Amniotic stem cell (primary cell): Measurements from ENCODE around the gene ERI2.

Experiments
- DNase-seq: peaks from one replicate; lab custom pipeline; 2025; lab: John Stamatoyannopoulos, UW

ERI2 gene, protein sequence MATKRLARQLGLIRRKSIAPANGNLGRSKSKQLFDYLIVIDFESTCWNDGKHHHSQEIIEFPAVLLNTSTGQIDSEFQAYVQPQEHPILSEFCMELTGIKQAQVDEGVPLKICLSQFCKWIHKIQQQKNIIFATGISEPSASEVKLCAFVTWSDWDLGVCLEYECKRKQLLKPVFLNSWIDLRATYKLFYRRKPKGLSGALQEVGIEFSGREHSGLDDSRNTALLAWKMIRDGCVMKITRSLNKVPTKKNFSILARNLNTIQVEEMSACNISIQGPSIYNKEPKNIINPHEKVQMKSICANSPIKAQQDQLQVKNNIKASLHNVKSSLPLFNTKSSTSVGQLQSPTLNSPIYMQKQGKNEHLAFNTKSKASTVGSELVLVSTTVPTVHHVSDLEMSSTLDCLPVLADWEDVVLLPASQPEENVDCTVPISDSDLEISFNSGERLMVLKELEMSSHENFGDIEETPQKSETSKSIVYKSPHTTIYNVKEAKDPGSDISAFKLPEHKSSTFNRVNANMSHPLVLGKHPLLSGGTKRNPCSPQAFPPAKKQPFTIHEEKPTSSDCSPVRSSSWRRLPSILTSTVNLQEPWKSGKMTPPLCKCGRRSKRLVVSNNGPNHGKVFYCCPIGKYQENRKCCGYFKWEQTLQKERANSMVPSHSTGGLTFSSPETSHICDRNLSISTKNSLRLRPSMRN

DNA sequence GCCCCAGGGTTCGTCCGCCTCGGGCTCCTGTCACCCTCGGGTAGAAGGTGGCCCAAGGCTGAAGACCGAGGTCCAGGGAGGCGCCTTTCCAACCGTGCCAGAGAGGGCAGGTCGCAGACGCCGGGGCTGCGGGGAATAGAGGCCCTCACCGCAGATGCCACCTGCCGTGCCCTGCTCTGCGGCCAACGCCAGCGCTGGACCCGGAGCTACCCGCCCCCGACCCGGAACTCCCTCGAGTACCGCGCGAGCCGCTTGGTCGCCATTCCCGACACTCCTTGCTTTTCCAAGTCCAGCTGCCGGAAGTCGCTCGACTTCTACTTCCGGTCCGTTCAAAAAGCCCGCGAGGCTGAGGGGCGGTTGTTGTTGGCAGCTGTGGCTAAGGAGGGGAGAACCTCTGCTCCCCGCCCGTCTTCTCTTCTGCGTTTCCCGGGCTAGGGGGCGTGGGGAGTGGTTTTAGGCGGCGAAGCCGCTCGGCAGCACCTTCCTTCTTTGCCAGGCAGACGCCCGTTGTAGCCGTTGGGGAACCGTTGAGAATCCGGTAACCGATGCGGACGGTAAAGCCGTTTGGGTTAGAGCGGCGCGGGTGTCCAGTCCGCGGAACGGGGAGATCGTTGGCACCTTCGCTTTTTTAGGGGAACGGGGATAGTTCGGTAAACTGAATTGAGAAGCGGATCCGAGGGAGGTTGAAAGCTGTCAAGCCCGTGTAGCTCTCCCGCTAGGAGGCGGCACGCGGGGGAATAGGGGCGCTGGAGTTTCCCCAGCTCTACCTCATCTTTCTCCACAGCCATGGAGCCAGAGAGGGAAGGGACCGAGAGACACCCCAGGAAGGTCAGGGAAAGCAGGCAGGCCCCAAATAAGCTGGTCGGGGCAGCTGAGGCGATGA lies at the start of gene ERI2, which contains the start of gene REXO5:
TSS of gene ERI2 (minus strand) at position 305 of the 883 bp plus-strand sequence. CDS start at position 263, 42 bp downstream.
TSS of gene REXO5 (plus strand) at position 360 of the 883 bp plus-strand sequence. CDS start at position 787, 427 bp downstream.
- peak; percentile 90 for DNase-seq

DNA sequence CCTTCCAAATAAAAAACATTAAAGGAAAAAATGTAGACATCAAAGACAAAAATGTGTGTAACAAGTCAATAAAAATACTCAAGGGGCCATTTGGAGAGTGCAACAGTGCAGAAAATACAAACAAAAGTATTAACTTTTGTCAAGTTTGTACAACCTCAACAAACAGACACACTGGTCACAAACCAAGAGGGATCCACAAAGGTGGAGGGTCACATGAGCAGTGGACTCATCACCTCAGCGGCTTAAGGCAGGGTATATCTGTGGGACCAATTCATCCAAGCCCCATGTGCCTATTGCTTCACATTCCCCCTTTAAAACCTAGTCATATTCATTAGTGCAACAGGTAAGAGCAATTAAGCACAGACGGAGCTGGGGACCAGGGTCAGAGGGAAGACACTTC lies 48.7 kb upstream of the ERI2 start:
- DNase-seq, result no peak

DNA sequence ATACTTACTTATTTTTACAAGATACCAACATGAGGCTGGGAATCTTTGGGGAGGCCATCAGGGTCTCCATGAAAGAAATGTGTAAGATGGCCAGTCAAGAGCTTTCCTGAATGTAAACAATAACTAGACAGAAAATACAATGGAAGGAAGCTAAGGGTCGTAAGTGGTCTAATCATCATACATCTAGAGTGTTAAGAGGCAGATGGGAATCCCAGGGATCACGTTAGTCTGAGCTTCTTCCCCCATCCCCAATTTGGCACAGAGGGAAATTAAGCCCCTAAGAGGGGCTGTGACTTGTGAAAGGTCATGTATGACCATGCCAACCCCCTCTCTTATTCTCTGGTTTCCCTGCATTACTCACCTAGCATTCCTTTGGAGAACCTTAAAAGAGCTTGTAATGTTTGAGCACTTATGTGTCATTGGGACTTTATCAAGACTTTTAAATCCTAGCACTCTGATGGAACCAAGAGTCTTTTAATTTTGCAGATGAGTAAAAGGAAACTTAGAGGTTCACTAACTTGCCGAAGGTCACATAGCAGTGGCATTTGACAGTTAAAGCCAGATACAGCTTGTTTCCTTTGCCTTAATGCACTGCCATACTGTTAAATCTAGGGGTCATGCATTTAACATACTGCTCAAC lies 47.8 kb upstream of the ERI2 start:
- no peak for DNase-seq

DNA sequence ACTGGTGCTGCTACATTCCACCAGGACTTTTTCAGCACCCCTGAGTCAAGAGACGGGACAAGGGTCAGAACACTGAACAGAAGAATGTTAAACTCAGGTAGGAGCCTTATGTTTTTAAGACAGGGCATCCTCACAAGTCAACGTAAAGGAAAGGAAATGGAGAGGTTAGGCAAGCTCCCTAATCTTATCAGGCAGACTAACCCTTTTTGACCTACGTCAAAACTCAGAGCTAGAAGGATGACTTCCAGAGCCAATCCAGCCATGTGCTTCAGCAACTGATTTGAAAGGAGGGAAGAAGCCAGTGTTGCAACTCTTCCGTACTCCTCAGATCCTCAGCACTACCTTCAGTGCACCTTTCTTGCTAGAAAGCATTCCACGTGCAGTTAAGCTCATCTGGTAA lies 46.9 kb upstream of the ERI2 start:
- DNase-seq, result no peak

DNA sequence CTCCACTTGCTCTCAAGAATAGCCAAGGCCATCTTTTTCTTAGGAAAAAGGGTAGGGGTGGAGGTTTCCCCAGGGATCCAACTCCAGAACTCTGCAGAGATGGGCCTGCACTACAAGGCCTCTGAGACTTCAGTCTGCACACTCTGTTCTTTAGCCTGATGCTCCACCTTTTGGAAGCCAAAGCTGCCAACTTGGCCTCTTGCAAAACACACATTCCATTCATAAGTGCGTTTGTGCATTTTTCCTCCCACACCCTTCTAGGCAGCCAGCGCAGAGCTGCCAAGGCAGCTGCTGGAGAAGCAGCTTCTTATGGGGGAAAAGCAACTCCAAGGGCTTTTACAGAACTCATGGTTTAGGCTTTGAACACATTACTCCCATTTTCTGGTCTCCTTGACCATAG lies 45.3 kb upstream of the ERI2 start:
- DNase-seq, result peak; percentile 63

DNA sequence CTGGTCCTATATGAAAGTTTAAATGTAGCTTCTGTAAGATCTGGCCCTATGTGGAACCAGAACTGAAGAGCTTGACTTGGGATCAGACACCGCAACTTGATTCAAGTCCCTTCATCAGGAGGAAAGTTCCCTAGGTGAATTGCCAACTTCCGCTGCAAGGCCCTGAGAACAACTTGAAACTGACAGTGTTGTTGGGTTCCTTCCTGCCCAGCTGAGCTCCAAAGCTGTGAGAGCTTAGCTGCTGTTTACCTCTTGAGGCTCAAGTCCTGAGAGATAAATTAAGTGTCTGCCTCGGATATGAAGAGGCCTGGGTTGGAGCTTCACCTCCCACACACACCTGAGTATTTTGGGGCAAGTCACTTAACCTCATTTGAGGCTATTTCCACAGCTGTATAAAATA lies 44.7 kb upstream of the ERI2 start:
- no peak for DNase-seq

DNA sequence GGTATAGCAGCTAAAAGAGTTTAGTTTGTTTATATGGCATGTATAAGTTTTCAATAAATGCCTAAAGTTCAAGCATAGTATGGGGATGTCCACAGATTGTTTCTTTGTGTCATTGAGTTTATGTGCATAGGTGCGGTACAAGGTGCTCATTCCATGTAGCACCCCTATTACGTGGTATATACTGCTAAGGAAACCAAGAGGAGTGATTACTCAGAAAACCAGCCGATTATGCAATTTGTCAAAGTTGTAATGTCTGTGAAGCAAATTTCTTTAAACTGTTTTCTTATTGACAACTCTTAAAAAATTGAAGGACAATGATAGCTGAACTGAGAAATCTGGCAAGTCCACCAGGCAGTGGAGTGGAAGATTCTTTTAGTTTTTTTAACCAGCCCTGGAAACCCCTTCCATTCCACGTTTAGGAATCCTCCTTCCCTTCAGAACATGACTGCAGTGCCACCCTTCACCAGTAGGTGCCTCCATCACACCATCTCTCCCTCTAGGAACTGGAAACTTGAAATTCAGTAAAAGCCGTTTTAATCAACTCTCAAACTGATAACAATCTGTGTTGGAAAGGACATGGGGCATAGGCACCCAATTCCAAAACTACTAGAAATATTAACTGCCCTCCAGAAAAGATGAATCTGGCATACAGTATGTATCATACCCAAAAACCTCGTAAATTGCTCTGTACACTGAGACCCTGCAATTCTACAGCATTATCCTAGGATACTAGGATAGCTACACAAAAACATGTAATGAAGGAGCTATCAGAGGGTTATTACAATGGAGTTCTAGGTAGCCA lies 43.5 kb upstream of the ERI2 start:
- peak; percentile 23 for DNase-seq

DNA sequence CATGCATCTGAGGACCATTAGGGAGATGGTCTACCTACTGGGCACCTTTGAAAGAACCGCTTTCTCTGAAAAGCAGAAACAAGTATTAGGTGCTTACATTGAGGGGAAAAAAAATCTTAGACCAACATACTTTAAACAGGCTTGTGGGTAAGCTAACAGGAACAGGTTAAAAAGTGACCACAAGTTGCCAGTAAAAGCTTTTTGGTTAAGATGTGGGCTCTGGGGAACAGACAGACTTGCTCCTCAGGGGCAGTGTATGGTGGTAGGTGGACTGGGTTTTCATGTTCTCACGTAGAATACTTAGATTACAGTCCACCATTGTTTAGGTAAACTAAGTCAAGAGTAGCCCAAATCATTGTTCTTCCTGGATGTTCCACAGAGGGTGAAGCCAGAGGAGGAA lies 41.3 kb upstream of the ERI2 start:
- DNase-seq, result no peak

DNA sequence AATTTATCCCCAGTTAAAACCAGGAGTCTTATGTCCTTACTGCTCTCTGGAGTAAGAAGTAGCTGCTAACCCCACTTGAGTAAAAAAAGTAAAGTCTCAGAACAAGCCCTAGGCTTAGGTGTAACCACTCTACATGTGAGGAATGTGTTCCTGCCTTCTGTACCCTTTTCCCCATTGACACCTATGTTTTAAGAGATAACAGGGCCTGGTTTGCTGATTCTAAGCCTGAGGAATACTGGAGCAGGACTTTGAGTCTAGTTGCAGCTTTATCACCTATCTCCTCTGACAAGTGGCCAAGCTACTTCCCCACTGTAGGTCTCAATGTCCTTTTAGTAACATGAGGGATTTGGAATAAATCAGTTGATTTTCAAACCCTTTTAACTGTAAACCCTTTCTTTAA lies 40.3 kb upstream of the ERI2 start:
- no peak for DNase-seq

DNA sequence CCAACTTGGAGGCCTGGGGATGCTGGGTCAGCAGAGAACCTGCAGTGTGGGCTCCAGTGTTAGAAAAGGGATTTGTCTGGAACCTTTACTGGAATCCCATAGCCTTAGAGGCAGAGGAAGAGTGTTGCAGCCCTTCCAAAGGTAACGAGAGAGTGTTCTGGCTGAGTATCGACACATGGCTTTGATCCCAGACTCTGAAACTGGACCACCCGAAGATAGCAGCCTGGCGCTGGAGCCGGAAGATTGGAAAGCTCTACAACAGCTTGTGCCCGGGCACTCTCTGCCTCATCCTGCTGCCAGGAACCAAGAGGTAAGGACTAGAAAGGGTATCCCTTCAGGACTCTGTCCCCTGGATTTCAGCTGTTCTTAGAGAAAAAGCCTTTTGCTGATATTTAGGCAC lies 39.8 kb upstream of the ERI2 start:
- DNase-seq, result no peak

DNA sequence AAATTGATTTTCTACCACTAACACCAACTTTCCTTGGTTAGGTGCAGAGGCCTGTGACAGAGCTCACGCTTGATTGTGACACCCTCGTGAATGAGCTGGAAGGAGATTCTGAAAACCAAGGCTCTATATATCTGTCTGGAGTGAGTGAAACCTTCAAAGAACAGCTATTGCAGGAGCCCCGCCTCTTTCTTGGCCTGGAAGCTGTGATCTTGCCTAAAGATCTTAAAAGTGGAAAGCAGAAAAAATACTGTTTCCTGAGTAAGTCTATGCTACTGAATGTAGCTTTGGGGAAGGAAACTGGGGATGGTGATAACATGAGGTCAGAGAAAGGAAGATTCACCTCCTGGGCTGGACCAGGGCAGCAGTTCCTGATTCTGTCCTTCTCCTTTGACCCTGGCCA lies 38.3 kb upstream of the ERI2 start:
- DNase-seq, result no peak

DNA sequence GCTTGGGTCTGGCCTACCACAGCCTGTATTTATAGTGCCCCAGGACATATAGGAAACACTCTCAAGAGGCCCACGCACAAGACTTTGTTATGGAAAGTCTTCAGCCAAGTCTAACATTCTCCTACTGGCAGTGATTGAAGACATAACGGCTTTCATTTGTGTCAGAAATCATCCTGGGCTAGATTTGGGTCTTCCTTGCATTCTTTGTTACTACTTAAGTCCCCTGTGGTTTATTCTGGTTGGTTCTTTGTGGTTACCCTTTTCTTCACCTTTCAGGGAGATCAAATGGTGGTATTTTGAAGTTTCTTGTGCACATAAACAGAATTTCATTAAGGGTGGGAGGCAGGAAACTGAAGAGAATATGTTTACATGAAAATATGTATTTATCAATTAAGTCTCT lies 37.8 kb upstream of the ERI2 start:
- DNase-seq, result no peak

DNA sequence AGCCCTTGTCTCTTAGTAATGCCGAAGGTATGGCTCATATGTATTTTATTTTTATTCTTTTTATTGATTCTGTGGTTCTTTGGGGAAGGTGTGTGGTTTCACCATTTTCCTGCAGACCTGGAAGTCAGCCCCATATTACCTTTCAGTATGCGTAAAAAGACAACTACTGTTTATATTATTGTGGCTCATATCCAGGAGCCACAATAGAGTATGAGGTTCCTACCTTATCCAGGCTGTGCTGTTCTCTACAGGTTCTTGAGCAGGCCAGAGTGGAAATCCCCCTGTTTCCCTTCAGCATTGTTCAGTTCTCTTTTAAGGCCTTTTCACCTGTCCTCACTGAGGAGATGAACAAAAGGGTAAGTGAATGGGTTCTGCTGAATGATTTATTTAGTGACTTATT lies 33.2 kb upstream of the ERI2 start:
- no peak for DNase-seq

DNA sequence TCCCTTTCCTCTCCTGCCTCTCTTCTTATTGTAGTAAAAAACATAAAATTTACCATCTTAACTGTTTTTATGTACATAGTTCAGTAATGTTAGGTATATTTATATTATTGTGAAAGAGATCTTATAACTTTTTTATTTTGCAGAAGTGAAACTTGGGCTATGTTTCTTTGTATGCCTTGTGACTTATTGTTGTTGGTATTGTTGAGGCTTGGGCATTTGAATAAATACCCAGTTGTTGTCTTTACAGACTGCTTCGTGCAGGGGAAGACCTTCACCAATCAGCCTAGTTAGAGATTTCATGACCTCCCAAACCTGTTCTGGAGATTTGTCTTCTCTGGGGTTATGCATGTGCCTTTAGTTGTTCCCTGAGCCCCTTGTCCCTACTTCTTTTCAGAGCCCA lies 32.0 kb upstream of the ERI2 start:
- no peak for DNase-seq

DNA sequence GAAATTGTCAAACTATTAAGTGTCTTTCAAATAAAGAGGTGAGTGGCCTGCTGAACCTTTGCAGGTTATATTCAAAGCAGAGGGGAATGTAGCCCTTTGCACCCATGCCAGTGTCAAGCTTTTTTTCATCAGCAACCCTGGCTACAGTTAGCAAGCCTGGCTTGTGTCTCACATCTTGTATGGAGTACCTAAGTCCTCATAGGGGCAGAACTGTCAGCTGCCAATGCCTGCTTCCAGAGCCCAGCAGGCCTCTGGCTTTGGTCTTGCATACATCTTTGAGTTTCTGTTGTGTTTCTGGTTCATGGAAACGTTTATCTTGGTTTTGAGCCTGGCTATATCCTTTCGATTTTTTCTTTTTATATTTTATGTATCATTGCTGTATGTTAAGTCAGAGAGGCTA lies 26.8 kb upstream of the ERI2 start:
- no peak for DNase-seq

DNA sequence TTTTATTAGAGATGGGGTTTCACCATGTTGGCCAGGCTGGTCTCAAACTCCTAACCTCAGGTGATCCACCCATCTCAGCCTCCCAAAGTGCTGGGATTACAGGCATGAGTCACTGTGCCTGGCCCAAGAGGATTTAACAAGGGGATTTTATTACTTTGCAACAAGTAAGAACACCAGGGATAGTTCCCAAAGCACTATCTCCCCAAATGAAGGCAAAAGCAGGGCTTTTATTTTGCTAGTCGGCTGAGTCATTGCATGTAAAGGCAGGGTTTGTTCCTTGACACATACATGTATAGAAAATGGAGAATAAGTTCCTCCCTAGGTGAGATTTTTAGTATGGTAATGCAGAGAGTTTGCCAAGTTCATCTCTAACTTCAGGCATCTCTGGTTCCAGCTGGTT lies 24.1 kb upstream of the ERI2 start:
- DNase-seq, result no peak

DNA sequence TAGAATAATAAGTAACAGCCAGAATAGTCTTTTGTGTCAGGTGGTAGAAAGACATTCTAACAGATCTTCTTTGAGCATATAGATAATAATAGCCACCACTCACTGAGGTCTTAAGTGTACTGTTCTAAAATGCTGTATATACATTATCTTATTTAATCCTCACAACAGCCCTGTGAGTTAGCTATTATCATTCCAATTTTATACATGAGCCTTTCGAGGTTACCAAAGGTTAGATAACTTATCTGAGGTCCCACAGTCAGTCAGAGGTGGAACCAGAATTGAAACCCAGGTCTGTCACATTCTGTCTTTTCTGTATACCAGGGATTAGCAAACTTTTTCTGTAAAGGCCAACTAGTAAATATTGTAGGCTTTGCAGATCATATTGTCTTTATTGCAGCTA lies 23.3 kb upstream of the ERI2 start:
- no peak for DNase-seq

DNA sequence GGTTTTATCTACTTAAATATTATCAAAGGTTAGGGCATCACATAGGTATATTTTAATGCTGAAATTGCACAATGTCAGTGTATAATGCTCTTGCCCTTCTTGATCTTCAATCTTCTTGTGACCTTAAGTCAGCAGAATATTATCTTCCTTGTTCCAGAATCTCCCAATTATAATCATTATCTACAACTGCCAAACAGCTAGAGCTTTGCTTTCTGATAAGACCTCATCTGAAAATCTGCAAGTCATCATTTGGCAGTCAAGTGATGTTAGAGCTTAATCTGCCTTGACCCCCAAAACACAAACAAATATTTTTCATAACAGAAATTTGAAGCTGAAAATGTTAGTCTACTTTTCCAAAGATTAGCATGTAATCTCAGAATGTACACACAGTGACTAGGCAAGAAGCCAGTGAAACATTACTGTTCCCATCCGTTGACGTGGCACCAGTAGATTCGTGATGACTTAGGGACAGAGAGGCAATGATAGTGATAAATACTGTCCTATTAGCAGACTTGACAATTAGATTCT lies 19.8 kb upstream of the ERI2 start:
- no peak for DNase-seq

DNA sequence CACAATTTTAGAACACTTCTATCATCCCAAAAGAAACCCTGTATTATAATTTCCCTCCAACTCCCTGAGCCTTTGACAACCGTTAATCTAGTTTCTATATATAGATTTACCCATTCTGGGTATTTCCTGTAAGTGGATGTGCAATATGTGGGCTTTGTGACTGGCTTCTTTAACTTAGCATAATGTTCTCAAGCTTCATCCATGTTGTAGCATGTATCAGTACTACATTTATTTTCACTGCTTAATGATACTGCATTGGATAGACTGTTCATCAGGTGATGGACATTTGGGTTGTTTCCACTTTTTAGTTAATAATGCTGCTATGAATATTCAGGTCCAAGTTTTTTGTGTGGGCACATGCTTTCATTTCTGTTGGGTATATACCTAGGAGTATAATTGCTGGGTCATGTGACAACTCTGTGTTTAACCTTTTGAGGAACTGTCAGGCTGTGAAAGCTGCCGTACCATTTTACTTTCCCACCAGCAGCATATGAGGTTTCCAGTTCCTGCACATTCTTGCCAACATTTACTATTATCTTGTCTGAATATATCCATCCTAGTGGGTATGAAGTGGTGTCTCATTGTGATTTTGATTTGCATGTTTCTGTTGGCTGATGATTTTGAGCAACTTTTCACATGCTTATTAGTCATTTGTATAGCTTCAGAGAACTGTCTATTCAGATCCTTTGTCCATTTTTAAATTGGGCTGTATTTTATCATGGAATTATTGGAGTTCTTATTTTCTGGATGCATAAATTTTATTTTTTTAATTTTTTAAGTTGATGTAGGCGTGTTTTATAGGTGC lies 16.5 kb upstream of the ERI2 start:
- no peak for DNase-seq

DNA sequence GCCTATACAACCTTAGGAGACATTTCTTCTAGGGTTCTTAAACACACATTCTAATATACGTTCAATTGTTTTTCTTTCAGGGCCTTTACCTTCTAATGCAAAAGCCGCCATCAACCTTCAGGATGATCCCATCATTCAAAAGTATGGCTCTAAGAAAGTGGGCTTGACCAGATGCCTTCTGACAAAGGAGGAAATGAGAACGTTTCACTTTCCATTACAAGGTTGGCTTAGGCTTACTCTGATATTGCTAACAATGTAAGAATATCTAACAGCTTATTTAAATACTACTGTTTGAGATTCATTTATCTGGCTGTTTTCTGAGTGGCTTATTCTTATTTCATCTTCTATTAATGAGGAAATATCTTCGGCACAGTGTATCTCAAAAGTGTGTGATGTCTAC lies 15.4 kb upstream of the ERI2 start:
- DNase-seq, result no peak
